H1 (cell line): ENCODE measurements around the gene PCF11.

Experiments used
- CHD1 ChIP-seq: IDR thresholded peaks from 2 replicates; pipeline ENCODE4 v1.6.1; 2012; ENCODE audit warnings: low read depth, low read length, improper control_type of control experiment
- CREB1 ChIP-seq: IDR thresholded peaks from 2 replicates; pipeline ENCODE4 v1.6.1; 2012; ENCODE audit warnings: inconsistent platforms
- CTCF ChIP-seq, 3 experiments: IDR thresholded peaks; 1 replicate in 2 of 3; 2 replicates in 1 of 3; pipeline versions ENCODE4 v1.5.1 to v1.6.1; 2011; ENCODE audit warnings: low read length in 3 of 3, mild to moderate bottlenecking in 3 of 3, inconsistent platforms in 2 of 3, low read depth in 1 of 3, moderate library complexity in 1 of 3; ENCODE audit not compliant: insufficient read depth in 1 of 3; ENCODE audit errors: control extremely low read depth in 1 of 3
- EZH2 ChIP-seq: fragments of 200-600 bp; sonication (generic); IDR thresholded peaks from 2 replicates; pipeline ENCODE4 v1.7.1; 2012; ENCODE audit warnings: low read depth, mild to moderate bottlenecking, moderate library complexity, low read length, inconsistent platforms; ENCODE audit not compliant: severe bottlenecking
- GABPA ChIP-seq: IDR thresholded peaks from 2 replicates; pipeline ENCODE4 v1.6.1; 2011; ENCODE audit warnings: mild to moderate bottlenecking, low read length, moderate library complexity, borderline replicate concordance; ENCODE audit not compliant: insufficient read depth
- JUN ChIP-seq: IDR thresholded peaks from 2 replicates; pipeline ENCODE4 v1.6.1; 2011; ENCODE audit warnings: low read depth, mild to moderate bottlenecking, improper control_type of control experiment, low read length
- MAX ChIP-seq: IDR thresholded peaks from 2 replicates; pipeline ENCODE4 v1.6.1; 2012; ENCODE audit warnings: inconsistent platforms
- PHF8 ChIP-seq: fragments of 200-600 bp; sonication (generic); conservative IDR thresholded peaks from 2 replicates; pipeline ENCODE4 v1.7.1; 2012; ENCODE audit warnings: low read depth, mild to moderate bottlenecking, inconsistent platforms, low read length, moderate library complexity
- POLR2A ChIP-seq, 2 experiments: IDR thresholded peaks; 1 replicate in 1 of 2; 2 replicates in 1 of 2; pipeline ENCODE4 v1.6.1; 2011; ENCODE audit warnings: low read depth in 2 of 2, low read length in 2 of 2, mild to moderate bottlenecking in 2 of 2; ENCODE audit errors: control extremely low read depth in 1 of 2
- POLR2AphosphoS5 ChIP-seq: IDR thresholded peaks from 2 replicates; pipeline ENCODE4 v1.6.1; 2011; ENCODE audit warnings: low read depth, low read length
- SIN3A ChIP-seq, 2 experiments: IDR thresholded peaks in 1 of 2; conservative IDR thresholded peaks in 1 of 2; 2 replicates each; pipeline ENCODE4 v1.6.1; 2011 to 2012; ENCODE audit warnings: low read length in 2 of 2, improper control_type of control experiment in 1 of 2, low read depth in 1 of 2, mild to moderate bottlenecking in 1 of 2
- SP1 ChIP-seq: IDR thresholded peaks from 2 replicates; pipeline ENCODE4 v1.6.1; 2011; ENCODE audit warnings: low read depth, low read length
- USF2 ChIP-seq: IDR thresholded peaks from 2 replicates; pipeline ENCODE4 v1.6.1; 2011; ENCODE audit warnings: low read length, improper control_type of control experiment

- TF ChIP-seq CREB1: no peak
- no peak for TF ChIP-seq POLR2A (IDR thresholded peaks at IDR 0.05; ENCODE audit: control extremely low read depth in 1 of 2, low read depth in 2 of 2, low read length in 2 of 2)
- TF ChIP-seq MAX: no peak
- TF ChIP-seq CHD1: no peak
- TF ChIP-seq GABPA: no peak
- TF ChIP-seq PHF8: no peak
- TF ChIP-seq SP1: no peak
- no peak for TF ChIP-seq CTCF (IDR thresholded peaks at IDR 0.05; ENCODE audit: control extremely low read depth in 1 of 3, insufficient read depth in 1 of 3, low read depth in 1 of 3, low read length in 3 of 3)
- no peak for TF ChIP-seq USF2
- TF ChIP-seq SIN3A (conservative IDR thresholded peaks at IDR 0.05 in 1 of 2, IDR thresholded peaks at IDR 0.05 in 1 of 2; ENCODE audit: low read depth in 1 of 2, low read length in 2 of 2): no peak
- TF ChIP-seq JUN: no peak
- TF ChIP-seq POLR2AphosphoS5: no peak
- no peak for TF ChIP-seq EZH2
These were observed 30.5 kb downstream of the PCF11 start for GRCh38 chr11:83187465-83187864.
